AG04450 (cell line): Measurements from ENCODE around the gene COL5A3. TPM values are rescaled to one million over a fixed set of nuclear protein-coding genes. Genes with fewer than 3 reads are reported as not detected.
A peak's percentile ranks its signal among the peaks of the same experiment; 100 is the strongest.

ENCODE experiments used
- CTCF ChIA-PET: fragments of 300-600, 350-600 bp; formaldehyde crosslinking; extraction: SDS; loops from one replicate; lab custom pipeline; 2022; ENCODE audit warnings: antibody characterized with exemption, inconsistent platforms; lab: Charles Lee
- POLR2A ChIA-PET: fragments of 350-600 bp; formaldehyde crosslinking; extraction: SDS; loops from one replicate; lab custom pipeline; 2021; ENCODE audit warnings: antibody characterized with exemption, inconsistent platforms; lab: Yijun Ruan, JAX
- DNase-seq: peaks from one replicate; pipeline ENCODE4 v3.0.0-alpha.2; 2011; ENCODE audit warnings: low read depth, low spot score
- H3K27ac ChIP-seq: one replicate; pipeline ENCODE4 v1.5.1; 2012; ENCODE audit warnings: low read depth, low read length, control low read depth
- H3K27me3 ChIP-seq: one replicate; pipeline ENCODE4 v1.6.0; 2012; ENCODE audit warnings: low read length; ENCODE audit not compliant: control insufficient read depth, insufficient read depth
- H3K4me3 ChIP-seq: 2 replicates; pipeline ENCODE4 v1.5.1; 2011; ENCODE audit warnings: mild to moderate bottlenecking, low read depth, low read length, control low read depth
- H3K9me3 ChIP-seq: 2 replicates; pipeline ENCODE4 v1.5.1; 2012; ENCODE audit warnings: low read length; ENCODE audit not compliant: control insufficient read depth, insufficient read depth
- polyA plus RNA-seq: library from polyadenylated mRNA; depleted of rRNA; stranded (reverse); fragments of >200 nt; gene quantifications from 2 replicates; pipeline ENCODE4 v1.2.3, GENCODE V29; 2011
- TF ChIP-seq, protein P1 (sequence below): IDR thresholded peaks from 2 replicates; pipeline ENCODE4 v1.5.1; 2011; ENCODE audit warnings: low read depth, low read length, control low read depth, inconsistent platforms

Gene COL5A3
- polyA plus RNA-seq, 1 experiment: 1.6 TPM

DNA sequence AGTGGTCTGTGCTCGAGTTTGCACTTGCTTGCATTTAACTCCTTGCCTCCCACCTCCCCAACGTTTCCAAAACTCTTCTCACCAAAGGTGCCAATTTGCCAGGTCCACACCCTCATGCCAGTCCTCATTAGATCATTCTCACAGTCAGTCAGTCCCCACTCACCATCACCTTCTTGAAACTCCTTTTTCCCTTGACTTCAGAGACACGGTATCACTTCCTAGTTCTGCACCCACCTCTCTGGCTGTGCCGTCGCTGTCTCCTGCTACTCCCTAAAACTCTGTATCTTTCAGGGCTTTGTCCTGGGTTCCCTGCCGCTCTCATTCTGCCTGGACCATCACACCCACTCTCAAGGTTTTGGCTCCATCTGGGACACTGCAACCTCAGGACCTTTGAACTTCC is 93.6 kb downstream of the COL5A3 start:
- Histone ChIP-seq H3K9me3 (no peaks in the 10 kb centered on the region), H3K27ac (peak overlapping the region; percentile 11), H3K27me3 (peaks cover 13% of the 10 kb centered on the region), H3K4me3 (no peak overlapping the region)
- TF ChIP-seq, protein P1, sequence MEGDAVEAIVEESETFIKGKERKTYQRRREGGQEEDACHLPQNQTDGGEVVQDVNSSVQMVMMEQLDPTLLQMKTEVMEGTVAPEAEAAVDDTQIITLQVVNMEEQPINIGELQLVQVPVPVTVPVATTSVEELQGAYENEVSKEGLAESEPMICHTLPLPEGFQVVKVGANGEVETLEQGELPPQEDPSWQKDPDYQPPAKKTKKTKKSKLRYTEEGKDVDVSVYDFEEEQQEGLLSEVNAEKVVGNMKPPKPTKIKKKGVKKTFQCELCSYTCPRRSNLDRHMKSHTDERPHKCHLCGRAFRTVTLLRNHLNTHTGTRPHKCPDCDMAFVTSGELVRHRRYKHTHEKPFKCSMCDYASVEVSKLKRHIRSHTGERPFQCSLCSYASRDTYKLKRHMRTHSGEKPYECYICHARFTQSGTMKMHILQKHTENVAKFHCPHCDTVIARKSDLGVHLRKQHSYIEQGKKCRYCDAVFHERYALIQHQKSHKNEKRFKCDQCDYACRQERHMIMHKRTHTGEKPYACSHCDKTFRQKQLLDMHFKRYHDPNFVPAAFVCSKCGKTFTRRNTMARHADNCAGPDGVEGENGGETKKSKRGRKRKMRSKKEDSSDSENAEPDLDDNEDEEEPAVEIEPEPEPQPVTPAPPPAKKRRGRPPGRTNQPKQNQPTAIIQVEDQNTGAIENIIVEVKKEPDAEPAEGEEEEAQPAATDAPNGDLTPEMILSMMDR: no peak
- CTCF ChIA-PET: interaction anchor here (0.6 to 1.4 kb wide), 2 partner anchors 111 to 302 kb away, joined by 3 read pairs; no protein-coding TSS in a partner anchor
- no peak for DNase-seq
- POLR2A ChIA-PET: no interaction called here

- POLR2A ChIA-PET: no interaction called here
- TF ChIP-seq, protein P1: peak; percentile 56
- DNase-seq: peak; percentile 33
- H3K27me3 ChIP-seq: peaks cover 20% of the 10 kb centered on the region
- peak overlapping the region; percentile 39 for H3K27ac ChIP-seq
- no peaks in the 10 kb centered on the region for H3K9me3 ChIP-seq
- CTCF ChIA-PET: interaction anchor here (0.6 to 0.7 kb wide), 4 partner anchors 75 to 273 kb away, joined by 3 to 7 read pairs (median 4); partner anchors contain the start of gene UBL5
- H3K4me3 ChIP-seq: peak overlapping the region; percentile 57
Observed at GRCh38 chr19:9914315-9915207, 95.7 kb downstream of the COL5A3 start.

DNA sequence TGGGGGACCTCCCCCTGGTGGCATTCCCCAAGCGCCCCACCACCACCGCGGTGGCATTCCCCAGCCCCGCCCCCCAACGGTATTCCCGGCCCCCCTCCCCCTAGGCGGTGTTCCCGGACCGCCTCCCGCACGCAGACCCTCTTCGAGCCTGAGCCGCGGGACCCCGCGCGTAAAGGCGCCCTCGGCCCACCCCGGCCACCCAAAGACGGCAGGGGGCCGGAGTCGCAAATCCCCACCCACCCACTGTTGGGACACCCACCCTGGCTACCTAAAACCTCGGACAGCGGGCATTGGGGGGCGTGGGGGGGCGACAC is 96.3 kb downstream of the COL5A3 start:
- POLR2A ChIA-PET: no interaction called here
- no peak for DNase-seq
- H3K4me3 ChIP-seq: peak overlapping the region; percentile 57
- CTCF ChIA-PET: no interaction called here
- H3K27me3 ChIP-seq: peaks cover 20% of the 10 kb centered on the region
- TF ChIP-seq, protein P1: no peak
- no peak overlapping the region for H3K27ac ChIP-seq
- H3K9me3 ChIP-seq: no peaks in the 10 kb centered on the region

DNA sequence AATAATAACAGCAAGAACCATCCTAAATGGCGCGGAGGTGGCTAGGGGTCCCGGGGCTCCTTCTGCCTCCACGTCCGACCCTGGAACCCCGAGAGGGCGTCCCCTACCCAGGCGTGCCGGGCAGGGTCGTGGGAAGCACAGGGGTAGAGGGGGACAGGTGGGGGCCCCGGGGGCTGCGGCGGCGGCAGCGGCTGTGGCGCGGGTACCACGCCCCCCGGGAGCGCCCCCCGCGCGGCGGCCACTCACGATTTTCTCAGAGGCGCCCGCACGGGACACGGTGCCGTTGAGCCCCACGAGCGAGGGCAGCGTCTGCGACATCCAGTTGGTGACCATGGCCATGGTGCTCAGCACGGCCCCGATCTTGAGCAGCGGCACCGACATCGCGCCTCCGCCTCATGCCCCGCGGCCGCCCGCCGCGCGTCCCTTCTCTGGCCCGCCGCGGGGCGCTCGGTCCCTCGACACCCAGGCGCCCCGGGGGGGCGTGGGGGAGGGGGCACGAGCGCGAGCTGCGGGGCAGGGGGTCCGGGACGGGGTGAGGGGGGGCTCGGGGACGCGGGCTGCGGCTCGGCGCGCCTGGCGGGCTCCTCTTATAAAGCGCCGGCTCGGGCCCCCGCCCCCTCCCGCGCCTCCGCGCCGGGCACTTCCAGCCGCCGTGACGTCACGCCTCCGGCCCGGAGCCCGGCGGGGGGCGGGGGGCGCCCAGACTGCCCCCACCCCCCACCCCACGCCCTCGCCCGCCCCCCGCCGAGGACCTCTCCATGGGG is 96.9 kb downstream of the COL5A3 start:
- CTCF ChIA-PET: interaction anchor here (0.6 kb wide), 1 partner anchor 10 kb away, joined by 3 read pairs; no protein-coding TSS in a partner anchor
- POLR2A ChIA-PET: interaction anchor here (0.6 kb wide), 1 partner anchor 87 kb away, joined by 8 read pairs; no protein-coding TSS in a partner anchor
- Histone ChIP-seq H3K27ac (no peak overlapping the region), H3K27me3 (peaks cover 20% of the 10 kb centered on the region), H3K4me3 (peak overlapping the region; percentile 57), H3K9me3 (no peaks in the 10 kb centered on the region)
- TF ChIP-seq, protein P1: no peak
- no peak for DNase-seq
